Dedifferentiated amniotic fluid mesenchymal stem cell (primary cell): Measurements from ENCODE around the gene SKA3.
"Not testable (repeated sequence)": the region's sequence is repeated elsewhere in the genome, so short reads cannot be mapped to it uniquely, and the experiment has no call there.

Source experiments
- DNase-seq: peaks from one replicate; pipeline ENCODE4 v3.0.0-alpha.2; 2016; ENCODE audit errors: extremely low spot score

SKA3 gene

DNA sequence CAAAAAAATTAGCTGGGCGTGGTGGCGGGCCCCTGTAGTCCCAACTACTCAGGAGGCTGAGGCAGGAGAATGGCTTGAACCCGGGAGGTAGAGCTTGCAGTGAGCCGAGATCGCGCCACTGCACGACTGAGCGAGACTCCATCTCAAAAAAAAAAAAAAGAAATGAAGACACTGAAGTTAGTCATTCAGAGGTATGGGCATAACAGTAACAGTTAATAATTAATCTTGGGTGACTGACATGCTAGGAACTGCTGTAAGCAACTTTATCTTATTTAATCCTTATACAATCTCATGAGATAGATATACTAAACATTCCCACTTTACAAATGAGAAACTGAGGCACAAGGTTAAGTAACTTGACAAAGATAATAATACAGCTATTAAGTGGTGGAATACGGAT is 4.9 kb downstream of the SKA3 start:
- DNase-seq = no peak

DNA sequence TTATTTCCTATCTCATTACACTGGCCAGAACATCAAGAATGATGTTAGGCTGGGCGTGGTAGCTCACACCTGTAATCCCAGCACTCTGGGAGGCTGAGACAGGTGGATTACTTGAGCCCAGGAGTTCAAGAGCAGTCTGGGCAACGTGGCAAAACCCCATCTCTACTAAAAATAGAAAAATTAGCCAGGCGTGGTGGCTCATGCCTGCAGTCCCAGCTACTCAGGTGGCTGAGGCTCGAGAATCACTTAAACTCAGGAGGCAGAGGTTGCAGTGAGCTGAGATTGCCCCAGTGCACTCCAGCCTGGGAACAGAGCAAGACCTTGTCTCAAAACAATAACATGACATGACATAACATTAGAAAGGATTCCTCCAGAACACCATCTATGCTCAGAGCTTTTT is 10.7 kb downstream of the SKA3 start:
- DNase-seq = not testable (repeated sequence)

DNA sequence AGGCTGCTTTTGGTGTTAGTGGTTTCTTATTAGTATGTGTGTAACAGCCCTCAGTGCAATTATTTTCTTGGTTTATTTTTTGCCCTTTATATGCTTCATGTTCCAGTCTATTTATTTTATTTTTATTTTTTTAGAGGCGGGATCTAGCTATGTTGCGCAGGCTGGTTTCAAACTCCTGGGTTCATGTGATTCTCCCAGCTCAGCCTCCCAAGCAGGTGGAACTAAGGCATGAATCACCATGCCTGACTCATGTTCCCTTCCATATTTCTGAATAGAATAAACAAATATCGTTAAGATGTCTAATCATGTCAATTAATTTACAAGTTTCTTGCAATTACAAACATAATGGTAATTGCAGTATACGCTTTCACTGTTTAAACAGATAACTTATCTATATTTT is 11.7 kb downstream of the SKA3 start:
- no peak for DNase-seq

DNA sequence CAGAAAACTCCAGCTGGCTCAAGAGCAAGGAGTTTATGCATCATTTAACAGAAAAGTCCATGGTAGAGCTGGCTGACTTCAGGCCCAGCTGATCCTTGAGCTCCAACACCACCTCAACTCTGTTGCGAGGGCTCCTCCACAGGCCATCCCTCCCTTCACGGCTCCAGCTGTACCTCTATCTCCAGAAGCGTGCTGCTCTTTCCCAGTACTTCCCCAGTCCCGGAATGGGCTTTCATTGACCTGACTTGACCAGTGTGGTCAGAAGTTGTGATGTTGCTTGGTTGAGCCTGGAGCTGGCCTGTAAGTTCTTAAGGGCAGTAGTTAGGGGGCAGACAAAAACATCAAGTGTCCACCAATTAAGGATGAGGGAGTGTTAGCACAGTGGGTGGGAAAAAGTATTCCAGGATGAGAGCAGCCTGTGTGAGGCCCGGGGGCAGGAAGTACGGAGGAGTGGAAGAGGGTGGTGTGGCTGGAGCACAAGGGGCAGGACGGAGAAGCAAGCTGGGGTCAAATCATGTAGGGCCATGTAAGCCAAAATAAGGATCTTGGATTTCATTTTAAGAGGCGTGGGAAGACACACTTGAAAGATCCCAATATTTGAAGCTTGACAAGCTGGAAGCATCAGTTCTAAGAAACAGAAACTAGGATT is 24.0 kb downstream of the SKA3 start:
- no peak for DNase-seq

DNA sequence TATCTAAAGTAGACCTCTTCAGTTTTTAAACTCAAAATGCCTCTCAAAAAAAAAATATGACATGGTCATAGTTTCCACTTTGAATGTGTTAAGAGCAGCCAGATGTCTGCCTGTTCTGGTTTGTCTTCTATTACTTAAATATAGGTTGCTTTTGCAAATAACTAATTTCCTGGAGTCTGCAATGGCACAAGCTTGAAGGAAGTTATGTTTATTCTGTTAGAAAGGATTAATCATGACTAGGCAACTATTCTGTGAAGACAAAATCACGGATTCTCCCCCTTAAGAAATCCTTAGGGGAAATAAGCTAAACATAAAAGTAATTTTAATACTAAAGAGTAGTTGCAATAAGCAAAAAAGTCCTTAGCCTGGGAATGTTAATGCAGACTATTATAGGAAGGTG is 26.3 kb downstream of the SKA3 start:
- DNase-seq = no peak

DNA sequence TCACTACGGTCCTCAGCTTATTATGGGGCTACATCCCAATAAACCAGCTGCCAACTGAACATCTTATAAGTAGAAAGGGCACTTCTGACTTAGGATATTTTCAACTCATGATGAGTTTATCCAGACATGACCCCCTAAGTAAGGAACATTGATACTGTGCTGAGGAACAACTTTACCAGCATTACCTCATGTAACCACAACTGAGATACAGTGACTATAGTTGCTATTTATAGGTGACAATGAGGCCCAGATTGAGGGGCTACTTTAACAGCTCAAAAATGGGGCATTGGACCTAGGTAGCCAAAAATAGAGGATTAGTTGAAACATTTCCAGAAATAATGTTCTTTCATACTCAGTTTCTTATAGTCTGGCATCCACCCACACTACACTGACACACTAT is 26.8 kb downstream of the SKA3 start:
- DNase-seq = no peak

DNA sequence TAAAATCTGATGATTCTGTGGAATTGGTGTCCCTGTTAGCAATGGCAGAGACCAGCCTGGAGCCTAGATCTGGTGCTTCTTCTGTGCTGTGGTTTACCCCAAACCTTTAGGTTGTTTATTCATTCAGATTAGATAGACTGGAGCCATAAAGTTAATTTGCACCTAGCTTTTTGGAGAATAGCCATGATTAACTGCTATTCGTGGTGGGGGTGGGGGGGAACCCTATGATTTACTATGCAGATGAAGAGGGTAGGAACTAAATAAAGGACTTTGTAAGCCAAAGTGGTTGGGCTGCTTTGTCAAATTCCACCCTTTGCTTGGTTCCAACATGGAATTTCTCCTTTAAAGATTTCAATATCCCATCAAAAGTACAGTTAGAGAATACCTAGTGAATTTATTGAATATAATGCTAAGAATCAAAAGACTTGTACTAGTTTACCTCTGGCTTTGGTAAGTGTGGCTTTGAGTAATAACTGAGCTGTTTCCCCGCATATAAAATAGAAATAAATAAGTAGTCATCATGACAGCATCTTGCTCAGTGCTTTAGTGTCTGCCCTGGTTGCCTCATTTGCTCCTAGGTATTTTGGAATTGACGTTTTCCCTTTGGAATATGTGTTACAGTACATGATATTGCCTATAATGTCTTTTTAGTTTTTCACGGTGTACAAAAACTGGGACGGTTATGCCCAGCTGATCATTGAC is 27.6 kb downstream of the SKA3 start:
- no peak for DNase-seq

DNA sequence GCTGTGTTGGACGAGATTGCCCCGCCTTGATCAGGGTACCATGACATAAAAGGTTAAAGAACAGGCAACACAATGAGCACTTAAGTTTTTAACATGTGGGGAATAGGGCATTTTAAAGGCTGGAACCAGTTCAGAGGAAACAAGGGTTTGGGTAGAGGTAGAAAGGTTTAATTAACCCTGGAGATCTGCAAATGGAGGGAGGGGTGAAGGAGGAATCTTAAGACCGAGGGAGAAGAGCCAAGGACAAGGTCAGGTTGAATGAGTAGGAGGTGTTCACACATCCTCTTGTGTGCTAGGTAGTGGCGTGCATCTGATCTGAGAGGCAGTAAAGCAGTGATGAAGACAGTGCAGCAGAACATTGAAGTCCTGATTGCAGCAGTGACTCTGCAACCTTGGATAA is 28.5 kb downstream of the SKA3 start:
- no peak for DNase-seq

DNA sequence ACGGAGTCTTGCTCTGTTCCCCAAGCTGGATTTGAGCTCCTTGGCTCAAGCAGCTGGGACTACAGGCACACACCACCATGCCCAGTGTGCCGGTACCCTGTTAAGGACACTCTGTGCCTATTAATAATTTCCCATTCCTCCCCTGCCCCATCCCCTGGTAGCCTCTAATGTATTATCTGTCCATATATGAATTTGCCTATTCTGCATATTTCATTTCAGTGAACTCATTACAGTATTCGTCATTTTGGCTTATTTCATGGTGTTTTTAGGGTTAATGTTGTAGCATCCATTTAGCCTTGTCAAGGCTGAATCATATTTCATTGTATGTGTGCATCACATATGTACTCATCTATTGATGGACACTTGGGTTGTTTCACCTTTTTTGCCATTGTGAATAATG is 33.6 kb downstream of the SKA3 start:
- no peak for DNase-seq

DNA sequence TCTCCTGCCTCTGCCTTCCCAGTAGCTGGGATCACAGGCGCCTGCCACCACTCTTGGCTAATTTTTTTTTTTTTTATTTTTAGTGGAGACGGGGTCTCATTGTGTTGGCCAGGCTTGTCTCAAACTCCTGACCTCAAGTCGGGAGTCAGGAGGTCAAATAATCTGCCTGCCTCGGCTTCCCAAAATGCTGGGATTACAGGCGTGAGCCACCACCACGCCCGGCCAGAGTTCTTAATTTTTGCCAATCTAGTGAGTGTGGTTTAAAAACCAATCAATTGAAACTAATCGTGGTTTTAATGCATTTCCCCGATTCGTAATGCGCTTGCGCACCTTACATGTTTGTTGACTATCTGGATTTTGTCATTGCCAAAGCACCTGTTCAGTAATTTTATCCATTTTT is 37.0 kb downstream of the SKA3 start:
- DNase-seq = no peak

DNA sequence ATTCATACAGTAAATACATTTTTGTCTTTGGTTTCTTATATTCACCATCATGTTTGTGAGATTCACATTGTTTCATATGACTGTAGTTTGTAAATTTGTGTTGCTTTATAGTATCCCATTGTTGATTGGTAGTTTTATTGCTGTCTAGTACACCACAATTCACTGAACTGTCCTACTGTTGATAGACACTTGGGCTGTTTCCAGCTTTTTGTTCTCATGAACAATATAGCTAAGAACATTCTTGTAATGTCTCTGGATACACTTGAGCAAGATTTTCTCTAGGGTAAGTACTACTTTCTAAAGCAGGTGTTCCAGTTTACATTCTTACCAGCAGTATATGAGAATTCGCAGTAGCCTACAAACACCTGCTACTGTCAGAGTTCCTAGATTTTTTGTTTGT is 37.8 kb downstream of the SKA3 start:
- DNase-seq = no peak

DNA sequence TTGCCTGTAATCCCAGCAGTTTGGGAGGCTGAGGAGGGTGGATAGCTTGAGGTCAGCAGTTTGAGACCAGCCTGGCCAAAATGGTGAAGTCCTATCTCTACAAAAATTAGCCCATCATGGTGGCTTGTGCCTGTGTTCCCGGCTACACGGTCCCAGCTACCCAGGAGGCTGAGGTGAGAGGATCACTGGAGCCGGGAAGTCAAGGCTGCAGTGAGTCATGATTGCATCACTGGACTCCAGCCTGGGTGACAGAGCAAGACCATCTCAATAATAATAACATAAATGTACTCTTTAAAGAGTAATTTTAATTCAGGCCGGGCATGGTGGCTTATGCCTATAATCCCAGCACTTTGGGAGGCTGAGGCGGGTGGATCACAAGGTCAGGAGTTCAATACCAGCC is 38.7 kb downstream of the SKA3 start:
- DNase-seq = no peak

DNA sequence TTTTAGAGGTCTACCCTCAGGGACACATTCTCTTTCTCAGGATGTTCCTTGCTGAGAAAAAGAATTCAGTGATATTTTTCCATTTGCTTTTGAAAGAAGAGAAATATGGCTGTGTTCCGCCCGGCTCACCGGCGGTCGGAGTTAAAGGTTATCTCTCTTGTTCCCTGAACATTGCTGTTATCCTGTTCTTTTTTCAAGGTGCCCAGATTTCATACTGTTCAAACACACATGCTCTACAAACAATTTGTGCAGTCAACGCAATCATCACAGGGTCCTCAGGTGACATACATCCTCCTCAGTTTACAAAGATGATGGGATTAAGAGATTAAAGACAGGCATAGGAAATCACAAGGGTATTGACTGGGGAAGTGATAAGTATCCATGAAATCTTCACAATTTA is 40.5 kb downstream of the SKA3 start:
- not testable (repeated sequence) for DNase-seq

DNA sequence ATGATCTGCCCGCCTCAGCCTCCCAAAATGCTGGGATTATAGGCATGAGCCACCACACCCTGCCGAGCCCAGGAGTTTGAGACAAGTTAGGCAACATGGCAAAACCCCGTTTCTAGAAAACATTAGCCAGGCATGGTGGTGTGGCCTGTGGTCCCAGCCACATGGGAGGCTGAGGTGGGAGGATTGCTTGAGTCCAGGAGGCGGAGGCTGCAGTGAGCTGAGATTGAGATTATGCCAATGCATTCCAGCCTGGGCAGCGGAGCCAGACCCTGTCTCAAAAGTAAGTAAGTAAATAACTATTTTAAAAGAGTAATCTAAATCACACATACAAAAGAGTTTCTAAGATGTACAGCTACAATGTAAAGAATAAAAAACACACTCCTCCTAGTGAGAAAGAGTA is 41.9 kb downstream of the SKA3 start:
- no peak for DNase-seq

DNA sequence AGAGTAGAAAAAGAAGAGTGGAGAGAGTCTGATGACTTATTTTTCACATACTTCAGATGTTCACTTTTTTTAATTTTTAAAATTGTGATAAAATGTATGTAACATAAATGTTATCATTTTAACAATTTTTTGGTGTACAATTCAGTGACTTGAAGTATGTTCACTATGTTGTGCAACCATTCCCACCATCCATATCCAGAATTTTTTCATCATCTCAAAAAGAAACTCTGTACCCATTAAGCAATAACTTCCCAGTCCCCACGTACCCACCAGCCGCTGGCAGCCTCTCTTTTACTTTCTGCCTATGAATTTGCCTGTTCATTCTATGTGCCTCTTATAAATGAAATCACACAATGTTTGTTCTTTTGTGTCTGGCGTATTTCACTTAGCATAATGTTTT is 43.3 kb downstream of the SKA3 start:
- no peak for DNase-seq

DNA sequence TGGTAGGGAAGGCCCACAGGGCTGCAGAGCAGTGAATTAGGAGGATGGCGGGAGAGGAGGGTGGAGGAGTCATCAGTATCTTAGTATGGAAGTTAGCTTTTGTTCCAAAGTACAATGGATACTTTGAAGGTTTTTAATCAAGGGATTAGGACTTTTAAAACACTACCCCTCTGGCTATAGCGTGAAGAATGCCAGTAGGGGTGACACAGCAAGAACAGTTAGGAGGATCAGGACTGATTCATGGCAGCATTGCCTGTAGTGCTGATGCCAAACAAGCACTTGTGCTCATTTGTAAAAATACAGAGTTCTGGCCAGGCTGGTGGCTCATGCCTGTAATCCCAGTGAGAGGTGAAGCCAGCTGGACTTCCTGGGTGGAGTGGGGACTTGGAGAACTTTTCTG is 46.2 kb downstream of the SKA3 start:
- DNase-seq = no peak

DNA sequence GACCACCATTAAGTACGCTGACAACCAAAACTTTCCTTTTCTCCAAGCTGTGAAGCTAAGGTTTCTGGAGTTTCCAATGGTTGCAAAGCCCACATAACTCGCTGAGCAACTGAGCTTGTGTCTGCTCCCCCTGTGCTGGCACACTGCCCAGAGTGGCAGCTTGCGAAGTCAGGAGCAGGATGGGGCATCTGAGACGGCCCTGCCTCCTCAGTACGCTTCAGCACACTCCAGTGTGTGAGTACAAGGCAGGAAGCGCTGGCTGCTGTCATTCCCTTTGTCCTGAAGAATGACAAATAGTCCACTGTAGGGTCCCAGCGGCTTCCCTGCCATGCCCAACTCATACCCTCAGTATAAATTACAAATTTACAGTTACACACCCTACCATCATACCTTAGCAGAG is 51.5 kb downstream of the SKA3 start:
- no peak for DNase-seq

DNA sequence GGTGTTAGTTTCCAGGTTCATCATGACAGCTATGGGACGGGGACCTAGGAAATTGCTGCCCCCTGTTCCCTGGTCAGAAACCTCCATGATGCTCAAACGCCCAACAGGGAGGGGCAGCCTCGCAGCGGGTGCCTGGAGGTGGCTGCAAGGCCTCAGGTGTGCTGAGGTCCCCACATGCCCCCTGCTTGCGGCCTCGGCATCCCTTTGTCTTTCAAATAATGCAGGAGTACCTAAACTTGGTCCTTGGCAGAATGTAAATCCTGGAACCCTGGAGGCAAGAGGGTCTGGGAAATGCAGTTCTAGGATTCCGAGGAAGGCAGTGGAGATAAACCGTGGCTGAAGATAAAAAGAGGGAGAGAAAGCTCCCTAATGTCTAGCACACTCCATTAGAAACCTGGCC is 52.4 kb downstream of the SKA3 start:
- DNase-seq = no peak

DNA sequence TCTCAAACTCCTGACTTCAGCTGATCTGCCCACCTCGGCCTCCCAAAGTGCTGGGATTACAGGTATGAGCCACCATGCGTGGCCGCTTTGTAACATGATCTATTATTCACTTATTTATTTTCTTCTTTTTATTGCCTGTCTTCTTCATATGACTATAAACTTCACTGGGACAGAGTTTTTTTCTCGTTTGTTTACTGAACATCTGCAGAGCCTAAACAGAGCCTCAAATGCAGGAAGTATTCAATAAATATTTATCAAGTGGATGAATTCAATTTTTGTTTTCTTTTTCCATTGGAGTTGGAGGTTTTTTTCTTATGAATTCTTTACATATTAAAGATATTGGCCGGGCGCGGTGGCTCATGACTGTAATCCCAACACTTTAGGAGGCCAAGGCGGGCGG is 54.7 kb downstream of the SKA3 start:
- no peak for DNase-seq

DNA sequence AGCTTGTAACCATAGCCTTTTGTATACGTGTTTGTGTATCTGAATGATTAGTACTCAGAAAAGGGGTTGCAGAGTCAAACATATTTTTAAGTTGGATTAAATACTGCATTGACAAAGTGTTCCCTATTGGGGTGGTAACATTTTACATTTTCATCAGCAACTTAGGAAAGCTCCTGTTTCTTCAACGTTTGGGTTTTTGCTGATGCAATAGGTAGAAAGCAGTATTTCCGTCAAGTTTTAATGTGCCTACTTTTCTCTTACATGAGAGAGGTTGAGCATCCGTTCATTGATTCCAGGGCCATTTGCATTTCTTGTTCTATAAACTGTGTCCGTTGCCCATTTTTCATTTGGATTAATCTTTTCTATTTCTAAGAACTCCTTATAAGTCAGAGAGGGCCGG is 56.2 kb downstream of the SKA3 start:
- no peak for DNase-seq

DNA sequence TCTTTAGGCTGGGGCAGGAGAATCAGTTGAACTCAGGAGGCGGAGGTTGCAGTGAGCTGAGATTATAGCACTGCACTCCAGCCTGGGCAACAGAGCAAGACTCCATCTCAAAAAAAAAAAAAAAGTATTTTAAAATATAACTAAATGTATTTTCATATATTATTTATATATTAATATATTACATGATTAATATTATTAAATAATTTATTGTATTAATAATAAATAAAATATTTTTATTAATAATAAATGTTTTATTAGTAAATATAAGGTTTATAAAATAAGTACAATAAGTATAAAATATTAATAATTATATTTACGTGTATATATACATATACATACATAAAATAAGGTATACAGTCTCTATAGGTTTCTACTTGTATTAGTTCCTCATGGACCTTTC is 56.8 kb downstream of the SKA3 start:
- DNase-seq = no peak

DNA sequence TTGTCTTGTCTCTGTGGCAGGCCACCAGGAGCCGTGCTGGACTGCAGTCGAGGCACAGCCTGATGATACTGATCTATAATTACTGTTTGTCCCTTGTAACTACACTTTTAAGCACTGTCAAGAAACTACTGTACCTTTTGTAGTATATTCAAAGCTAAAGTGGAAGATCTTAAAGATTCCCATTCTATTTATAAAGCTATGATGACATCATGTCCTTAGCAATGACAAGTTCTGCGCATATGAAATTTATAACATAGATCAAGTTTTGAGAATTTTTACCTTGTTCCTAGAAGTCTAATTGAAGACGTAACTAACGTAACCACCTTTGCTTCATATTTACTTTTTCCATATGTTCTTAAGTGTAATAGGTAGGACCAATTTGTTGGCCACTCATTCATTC is 58.2 kb downstream of the SKA3 start:
- DNase-seq = no peak

DNA sequence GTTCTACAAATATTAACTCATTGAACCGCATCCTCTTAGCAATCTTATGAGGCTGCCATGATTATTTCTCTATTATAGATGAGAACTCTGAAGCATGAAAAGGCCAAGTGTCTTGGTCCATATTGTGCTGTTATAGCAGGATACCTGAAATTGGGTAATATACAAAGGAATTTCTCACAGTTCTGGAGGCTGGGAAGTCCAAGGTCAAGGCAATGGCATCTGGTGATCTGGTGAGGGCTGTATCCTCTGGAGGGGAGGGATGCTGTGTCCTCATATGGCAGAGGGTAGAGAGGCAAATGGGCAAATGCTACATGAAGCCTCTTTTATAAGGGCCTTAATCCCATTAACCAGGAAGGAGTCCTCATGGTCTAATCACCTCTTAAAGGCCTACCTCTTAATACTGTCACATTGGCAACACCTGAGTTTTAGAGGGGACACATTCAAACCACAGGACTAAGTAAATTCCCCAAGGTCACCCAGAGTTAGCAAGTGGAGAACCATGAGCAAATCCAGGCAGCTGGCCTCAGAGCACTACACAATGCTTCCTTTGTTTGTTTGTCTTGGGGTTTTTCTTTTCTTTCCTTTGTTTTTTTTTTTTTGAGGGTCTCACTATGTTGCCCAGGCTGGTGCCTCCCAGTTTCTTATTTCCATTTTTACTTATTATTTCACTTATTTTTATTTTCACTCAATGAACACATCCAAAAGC is 59.1 kb downstream of the SKA3 start:
- no peak for DNase-seq
